Gastroesophageal sphincter (tissue), 4 donors: Measurements from ENCODE around the gene MADCAM1. TPM values are rescaled to one million over a fixed set of nuclear protein-coding genes. Genes with fewer than 3 reads are reported as not detected.

Experiments used
- ATAC-seq: fragments of 150-250 bp; one replicate; pipeline ENCODE4 v1.9.1; 2016; ENCODE audit warnings: mild to moderate bottlenecking, moderate library complexity
- H3K27ac ChIP-seq, 4 donors: fragments of 200-600 bp; sonication (generic) in 3 of 4; 1 replicate in 3 of 4; 2 replicates in 1 of 4; pipeline ENCODE4 v1.5.1; 2016 to 2019
- H3K27me3 ChIP-seq: fragments of 200-600 bp; sonication (generic); one replicate; pipeline ENCODE4 v1.5.1; 2019
- H3K36me3 ChIP-seq, 2 donors: fragments of 200-600 bp; sonication (generic); one replicate each; pipeline ENCODE4 v1.5.1; 2019; ENCODE audit warnings: control low read depth in 1 of 2
- H3K4me1 ChIP-seq, 3 donors: fragments of 200-600 bp; sonication (generic); 1 replicate in 2 of 3; 2 replicates in 1 of 3; pipeline ENCODE4 v1.5.1; 2016 to 2019; ENCODE audit warnings: control low read depth in 2 of 3
- H3K4me3 ChIP-seq, 2 donors: fragments of 200-600 bp; sonication (generic); one replicate each; pipeline ENCODE4 v1.5.1; 2019; ENCODE audit warnings: mild to moderate bottlenecking in 1 of 2, moderate library complexity in 1 of 2
- H3K9me3 ChIP-seq, 3 donors: fragments of 200-600 bp; sonication (generic); one replicate each; pipeline ENCODE4 v1.5.1; 2017 to 2019; ENCODE audit warnings: control low read depth in 2 of 3
- CTCF ChIP-seq, 4 experiments: fragments of 200-600 bp in 2 of 4; fragments of 450-650 bp in 2 of 4; sonication (generic) in 1 of 4; IDR thresholded peaks; one replicate each; pipeline ENCODE4 v1.5.1; 2017 to 2019; ENCODE audit warnings: antibody characterized with exemption in 4 of 4, mild to moderate bottlenecking in 2 of 4, moderate library complexity in 2 of 4
- EP300 ChIP-seq: sonication (generic); formaldehyde crosslinking; IDR thresholded peaks from one replicate; pipeline ENCODE4 v1.6.1; 2017; ENCODE audit warnings: antibody characterized with exemption, mild to moderate bottlenecking
- POLR2A ChIP-seq, 2 donors: fragments of 450-650 bp; IDR thresholded peaks; one replicate each; pipeline ENCODE4 v1.6.1; 2017; ENCODE audit warnings: antibody characterized with exemption in 2 of 2, mild to moderate bottlenecking in 2 of 2, moderate library complexity in 1 of 2
- POLR2AphosphoS5 ChIP-seq: sonication (generic); formaldehyde crosslinking; IDR thresholded peaks from one replicate; pipeline ENCODE4 v1.6.1; 2017; ENCODE audit warnings: antibody characterized with exemption
- WGBS, 2 donors: methylation state at CpG; one replicate each; pipeline ENCODE4 v1.1.5; 2018; ENCODE audit warnings: low coverage in 1 of 2; 5-methylcytosine and 5-hydroxymethylcytosine counted together
- total RNA-seq, 4 donors: library from RNA; depleted of rRNA; stranded (reverse); fragments of >200 nt; gene quantifications; one replicate each; pipeline ENCODE4 v1.1.0, GENCODE V29; 2016

The MADCAM1 gene
- total RNA-seq, 4 donors from 2014 or later: 0.20 to 0.46 (median 0.40) TPM; not detected in 1

GRCh38 chr19:532561-533363 lies 36.5 kb downstream of the MADCAM1 start:
- WGBS, 2 donors: 0% methylated on average over 1 of the region's 47 CpGs; no CpG with 5 or more reads in 1 of the 2 donors
- Histone ChIP-seq H3K36me3 (peaks cover 3 to 27% of the 10 kb centered on the region in 2 donors), H3K27ac (peak overlapping the region; percentile 74 to 98 (median 98)), H3K27me3 (no peaks in the 10 kb centered on the region), H3K4me3 (peak overlapping the region; percentile 90 to 99), H3K4me1 (peaks cover 0 to 50% (median 21%) of the 10 kb centered on the region in 3 donors), H3K9me3 (no peaks in the 10 kb centered on the region)
- ATAC-seq: peak; percentile 50
- TF ChIP-seq CTCF (IDR thresholded peaks at IDR 0.05) (peak in 3 of 4 experiments; percentile 51 to 66 (median 64)), POLR2AphosphoS5 (no peak), POLR2A (IDR thresholded peaks at IDR 0.05) (no peak)

- WGBS, 2 donors: no CpG with 5 or more reads among the region's 25 CpGs
- Histone ChIP-seq H3K27me3 (no peaks in the 10 kb centered on the region), H3K27ac (peak overlapping the region; percentile 74 to 98 (median 98)), H3K36me3 (peaks cover 3 to 34% of the 10 kb centered on the region in 2 donors), H3K9me3 (no peaks in the 10 kb centered on the region), H3K4me3 (peak overlapping the region; percentile 90 to 99), H3K4me1 (peaks cover 0 to 50% (median 21%) of the 10 kb centered on the region in 3 donors)
- TF ChIP-seq POLR2A (IDR thresholded peaks at IDR 0.05) (no peak), EP300 (no peak), POLR2AphosphoS5 (no peak), CTCF (IDR thresholded peaks at IDR 0.05) (no peak)
- no peak for ATAC-seq
These were observed 37.2 kb downstream of the MADCAM1 start for GRCh38 chr19:533364-534058.

DNA sequence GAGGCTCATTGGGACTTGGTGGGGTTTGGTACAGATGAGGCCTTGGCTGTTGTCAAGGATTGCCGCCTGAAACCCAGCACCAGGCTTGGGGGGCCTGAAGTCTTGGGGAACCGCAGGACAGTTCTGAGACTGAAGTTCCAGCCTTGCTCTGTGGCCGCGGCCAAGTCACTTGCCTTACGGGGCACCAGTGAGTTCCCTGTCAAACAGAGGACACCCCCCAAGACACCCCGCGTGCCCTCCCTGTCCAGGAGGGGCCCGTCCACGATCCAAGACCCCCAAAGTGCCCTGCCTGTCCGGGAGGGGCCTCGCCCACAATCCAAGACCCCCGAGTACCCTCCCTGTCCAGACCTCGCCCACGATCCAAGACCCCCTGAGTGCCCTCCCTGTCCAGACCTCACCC lies 37.8 kb downstream of the MADCAM1 start:
- Histone ChIP-seq H3K9me3 (no peaks in the 10 kb centered on the region), H3K36me3 (peaks cover 3 to 40% of the 10 kb centered on the region in 2 donors), H3K4me3 (peak overlapping the region in 1 of 2 donors; percentile 99), H3K27me3 (no peaks in the 10 kb centered on the region), H3K4me1 (peaks cover 0 to 50% (median 21%) of the 10 kb centered on the region in 3 donors), H3K27ac (peak overlapping the region in 3 of 4 donors; percentile 97 to 98 (median 98))
- WGBS, 2 donors: 50 to 65% methylated on average over 1 to 12 of the region's 14 CpGs
- no peak for ATAC-seq
- TF ChIP-seq EP300: no peak
- no peak for TF ChIP-seq CTCF (IDR thresholded peaks at IDR 0.05)
- no peak for TF ChIP-seq POLR2A (IDR thresholded peaks at IDR 0.05)
- TF ChIP-seq POLR2AphosphoS5: no peak

GRCh38 chr19:535017-535835 lies 38.9 kb downstream of the MADCAM1 start:
- no peak for TF ChIP-seq EP300
- no peak for TF ChIP-seq POLR2AphosphoS5
- no peak for TF ChIP-seq POLR2A (IDR thresholded peaks at IDR 0.05)
- TF ChIP-seq CTCF (IDR thresholded peaks at IDR 0.05): no peak
- peak overlapping the region in 3 of 4 donors; percentile 51 to 98 (median 55) for H3K27ac ChIP-seq
- no peaks in the 10 kb centered on the region for H3K27me3 ChIP-seq
- no peak overlapping the region for H3K4me3 ChIP-seq
- peaks cover 0 to 53% (median 21%) of the 10 kb centered on the region in 3 donors for H3K4me1 ChIP-seq
- peaks cover 3 to 48% of the 10 kb centered on the region in 2 donors for H3K36me3 ChIP-seq
- WGBS, 2 donors: no CpG with 5 or more reads among the region's 16 CpGs
- H3K9me3 ChIP-seq: no peaks in the 10 kb centered on the region
- ATAC-seq: no peak
